ENCODE data around the gene ZNF70.

Gene ZNF70

DNA sequence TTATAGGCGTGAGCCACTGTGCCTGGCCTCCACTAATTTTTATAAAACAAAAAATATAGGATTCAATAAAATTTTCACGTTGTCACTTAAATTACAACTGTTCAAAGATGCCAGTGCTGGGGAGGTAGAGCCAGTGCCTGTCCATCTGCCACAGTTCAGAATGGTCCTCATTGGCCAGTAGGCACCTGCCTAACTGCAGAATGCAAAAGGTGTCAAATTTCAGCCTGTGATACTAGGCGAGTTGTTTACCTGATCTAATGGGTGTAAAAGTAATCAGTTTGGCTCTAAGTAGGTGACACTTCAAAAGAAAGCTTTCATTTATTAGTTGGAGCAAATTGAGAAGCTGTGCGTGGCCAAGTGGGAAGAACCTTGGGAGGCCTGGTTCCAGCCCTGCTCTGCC, 38.2 kb upstream of the ZNF70 start:
- Histone ChIP-seq H4K20me1 (ENCODE audit: insufficient read depth, low read length) (no peaks in the 10 kb centered on the region), H3K9me3 (replicated peaks; ENCODE audit: insufficient read depth, low read length) (no peaks in the 10 kb centered on the region), H3F3A (ENCODE audit: insufficient read depth, low read length) (peaks cover 15% of the 10 kb centered on the region), H3K27me3 (replicated peaks; ENCODE audit: insufficient read depth, low read length) (no peaks in the 10 kb centered on the region), H2AFZ (ENCODE audit: low read length) (no peak overlapping the region), H3K9me2 (replicated peaks; ENCODE audit: insufficient read depth, low read length) (no peaks in the 10 kb centered on the region), H3K4me2 (ENCODE audit: low read depth, low read length) (no peak overlapping the region), H3K79me2 (ENCODE audit: low read length) (peaks cover 62% of the 10 kb centered on the region), H3K27ac (ENCODE audit: low read length) (no peak overlapping the region), H3K4me1 (ENCODE audit: low read length) (peaks cover 18% of the 10 kb centered on the region; the same call in 1 of the 2 replicates), H3K9ac (ENCODE audit: low read length) (no peak overlapping the region), H3K4me3 (ENCODE audit: low read length) (no peak overlapping the region), H3K36me3 (replicated peaks; ENCODE audit: insufficient read depth, low read length) (peaks cover 6% of the 10 kb centered on the region; the same call in 1 of the 2 replicates)
- no peak for DNase-seq
- TF ChIP-seq, protein P1, sequence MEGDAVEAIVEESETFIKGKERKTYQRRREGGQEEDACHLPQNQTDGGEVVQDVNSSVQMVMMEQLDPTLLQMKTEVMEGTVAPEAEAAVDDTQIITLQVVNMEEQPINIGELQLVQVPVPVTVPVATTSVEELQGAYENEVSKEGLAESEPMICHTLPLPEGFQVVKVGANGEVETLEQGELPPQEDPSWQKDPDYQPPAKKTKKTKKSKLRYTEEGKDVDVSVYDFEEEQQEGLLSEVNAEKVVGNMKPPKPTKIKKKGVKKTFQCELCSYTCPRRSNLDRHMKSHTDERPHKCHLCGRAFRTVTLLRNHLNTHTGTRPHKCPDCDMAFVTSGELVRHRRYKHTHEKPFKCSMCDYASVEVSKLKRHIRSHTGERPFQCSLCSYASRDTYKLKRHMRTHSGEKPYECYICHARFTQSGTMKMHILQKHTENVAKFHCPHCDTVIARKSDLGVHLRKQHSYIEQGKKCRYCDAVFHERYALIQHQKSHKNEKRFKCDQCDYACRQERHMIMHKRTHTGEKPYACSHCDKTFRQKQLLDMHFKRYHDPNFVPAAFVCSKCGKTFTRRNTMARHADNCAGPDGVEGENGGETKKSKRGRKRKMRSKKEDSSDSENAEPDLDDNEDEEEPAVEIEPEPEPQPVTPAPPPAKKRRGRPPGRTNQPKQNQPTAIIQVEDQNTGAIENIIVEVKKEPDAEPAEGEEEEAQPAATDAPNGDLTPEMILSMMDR (IDR thresholded peaks at IDR 0.05; ENCODE audit: low read length) = no peak
- TF ChIP-seq EZH2 (optimal IDR thresholded peaks at IDR 0.05; ENCODE audit: low read depth, low read length) = no peak
- no peak for TF ChIP-seq EZH2phosphoT487 (IDR thresholded peaks at IDR 0.05; ENCODE audit: low read length)

DNA sequence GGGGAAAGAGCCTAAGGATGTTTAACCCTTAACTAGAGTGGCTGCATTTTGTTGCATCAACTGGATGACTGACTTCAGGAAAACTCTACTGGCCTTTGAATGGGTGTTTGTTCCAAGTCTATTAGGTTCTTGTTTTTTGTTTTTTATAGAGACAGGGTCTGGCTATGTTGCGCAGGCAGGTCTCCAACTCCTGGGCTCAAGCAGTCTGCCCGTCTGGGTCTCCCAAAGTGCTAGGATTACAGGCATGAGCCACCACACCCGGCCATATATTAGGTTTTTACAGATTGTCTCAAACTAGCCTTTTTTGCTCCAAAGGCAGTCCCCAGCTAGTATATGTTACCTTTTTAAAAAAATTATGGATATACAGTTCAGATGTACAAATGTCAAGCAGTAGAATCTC, 37.0 kb upstream of the ZNF70 start:
- H3K36me3 ChIP-seq (replicated peaks; ENCODE audit: insufficient read depth, low read length) = no peaks in the 10 kb centered on the region
- H3K4me1 ChIP-seq (ENCODE audit: low read length) = peaks cover 18% of the 10 kb centered on the region; the same call in 1 of the 2 replicates
- no peaks in the 10 kb centered on the region for H4K20me1 ChIP-seq (ENCODE audit: insufficient read depth, low read length)
- peaks cover 56% of the 10 kb centered on the region for H3K79me2 ChIP-seq (ENCODE audit: low read length)
- H3K9ac ChIP-seq (ENCODE audit: low read length) = peak overlapping the region; percentile 99; the same call in 1 of the 2 replicates
- TF ChIP-seq, protein P1 (IDR thresholded peaks at IDR 0.05; ENCODE audit: low read length) = no peak
- TF ChIP-seq EZH2 (optimal IDR thresholded peaks at IDR 0.05; ENCODE audit: low read depth, low read length) (no peak), EZH2phosphoT487 (IDR thresholded peaks at IDR 0.05; ENCODE audit: low read length) (no peak)
- H3K27me3 ChIP-seq (replicated peaks; ENCODE audit: insufficient read depth, low read length) = no peaks in the 10 kb centered on the region
- H3K9me3 ChIP-seq (replicated peaks; ENCODE audit: insufficient read depth, low read length) = no peaks in the 10 kb centered on the region
- H3K4me3 ChIP-seq (ENCODE audit: low read length) = peak overlapping the region; percentile 77
- H2AFZ ChIP-seq (ENCODE audit: low read length) = 0 out of 2 replicates have a peak overlapping the region, but pooled peaks have one; percentile 65
- peak overlapping the region; percentile 95; the same call in 1 of the 2 replicates for H3K27ac ChIP-seq (ENCODE audit: low read length)
- no peaks in the 10 kb centered on the region for H3K9me2 ChIP-seq (replicated peaks; ENCODE audit: insufficient read depth, low read length)
- peaks cover 15% of the 10 kb centered on the region for H3F3A ChIP-seq (ENCODE audit: insufficient read depth, low read length)
- peak overlapping the region; percentile 100 for H3K4me2 ChIP-seq (ENCODE audit: low read depth, low read length)
- DNase-seq = no peak

DNA sequence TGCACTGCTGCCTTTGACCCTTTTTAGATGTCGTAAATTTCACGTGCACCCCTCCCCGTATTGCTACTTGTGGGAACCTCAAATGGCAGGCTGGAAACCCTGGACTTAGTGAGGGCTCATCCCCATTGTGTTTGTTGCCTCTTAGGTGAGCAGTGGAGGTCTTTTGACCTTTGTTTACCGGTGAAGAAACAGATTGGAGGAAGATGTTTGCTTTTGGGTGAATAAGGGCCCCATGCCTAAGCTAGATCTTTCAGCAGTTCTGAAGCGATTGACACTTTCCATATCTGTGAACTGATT, 36.6 kb upstream of the ZNF70 start:
- H3K4me1 ChIP-seq (ENCODE audit: low read length) = peaks cover 18% of the 10 kb centered on the region; the same call in 1 of the 2 replicates
- DNase-seq = no peak
- no peaks in the 10 kb centered on the region for H3K27me3 ChIP-seq (replicated peaks; ENCODE audit: insufficient read depth, low read length)
- H2AFZ ChIP-seq (ENCODE audit: low read length) = 0 out of 2 replicates have a peak overlapping the region, but pooled peaks have one; percentile 65
- peak overlapping the region; percentile 100 for H3K4me2 ChIP-seq (ENCODE audit: low read depth, low read length)
- H3K36me3 ChIP-seq (replicated peaks; ENCODE audit: insufficient read depth, low read length) = no peaks in the 10 kb centered on the region
- no peaks in the 10 kb centered on the region for H4K20me1 ChIP-seq (ENCODE audit: insufficient read depth, low read length)
- peak overlapping the region; percentile 99; the same call in 1 of the 2 replicates for H3K9ac ChIP-seq (ENCODE audit: low read length)
- H3K9me3 ChIP-seq (replicated peaks; ENCODE audit: insufficient read depth, low read length) = no peaks in the 10 kb centered on the region
- peak overlapping the region; percentile 77 for H3K4me3 ChIP-seq (ENCODE audit: low read length)
- H3K79me2 ChIP-seq (ENCODE audit: low read length) = peaks cover 53% of the 10 kb centered on the region
- H3K27ac ChIP-seq (ENCODE audit: low read length) = peak overlapping the region; percentile 95; the same call in 1 of the 2 replicates
- no peaks in the 10 kb centered on the region for H3K9me2 ChIP-seq (replicated peaks; ENCODE audit: insufficient read depth, low read length)
- TF ChIP-seq, protein P1 (IDR thresholded peaks at IDR 0.05; ENCODE audit: low read length) = no peak
- TF ChIP-seq EZH2 (optimal IDR thresholded peaks at IDR 0.05; ENCODE audit: low read depth, low read length) (no peak), EZH2phosphoT487 (IDR thresholded peaks at IDR 0.05; ENCODE audit: low read length) (no peak)
- H3F3A ChIP-seq (ENCODE audit: insufficient read depth, low read length) = peaks cover 15% of the 10 kb centered on the region
